GM12891 (cell line): ENCODE results near the gene KRTAP5-6.

Experiments
- PAX5 ChIP-seq: IDR thresholded peaks from 2 replicates; pipeline ENCODE4 v1.6.1; 2011; ENCODE audit warnings: low read length, moderate library complexity, mild to moderate bottlenecking; ENCODE audit not compliant: insufficient read depth, severe bottlenecking
- POLR2A ChIP-seq: IDR thresholded peaks from 2 replicates; pipeline ENCODE4 v1.6.1; 2011; ENCODE audit warnings: low read depth, low read length, control low read depth
- POLR2AphosphoS5 ChIP-seq: IDR thresholded peaks from 2 replicates; pipeline ENCODE4 v1.6.1; 2011; ENCODE audit warnings: low read depth, low read length, control low read depth
- POU2F2 ChIP-seq: IDR thresholded peaks from 2 replicates; pipeline ENCODE4 v1.6.1; 2011; ENCODE audit warnings: low read depth, mild to moderate bottlenecking, control low read depth, low read length, moderate library complexity
- SPI1 ChIP-seq: IDR thresholded peaks from 2 replicates; pipeline ENCODE4 v1.6.1; 2011; ENCODE audit warnings: low read depth, low read length, control low read depth
- TAF1 ChIP-seq: IDR thresholded peaks from 2 replicates; pipeline ENCODE4 v1.6.1; 2011; ENCODE audit warnings: low read depth, low read length, control low read depth

GRCh38 chr11:1667121-1667850, 29.7 kb upstream of the KRTAP5-6 start:
- TF ChIP-seq POLR2A: no peak
- no peak for TF ChIP-seq TAF1
- no peak for TF ChIP-seq POLR2AphosphoS5
- TF ChIP-seq PAX5: no peak
- TF ChIP-seq POU2F2: no peak
- TF ChIP-seq SPI1: no peak
